HL-60 (cell line): Measurements from ENCODE around the gene KCNA4.

Experiments
- TF ChIP-seq, protein P1 (sequence below): IDR thresholded peaks from 2 replicates; pipeline ENCODE4 v1.6.1; 2012; ENCODE audit warnings: low read depth; ENCODE audit not compliant: insufficient replicate concordance
- TF ChIP-seq, protein P2 (sequence below): IDR thresholded peaks from one replicate; pipeline ENCODE4 v1.5.1; 2011; ENCODE audit warnings: low read length, control low read depth, inconsistent platforms; ENCODE audit not compliant: insufficient read depth

DNA sequence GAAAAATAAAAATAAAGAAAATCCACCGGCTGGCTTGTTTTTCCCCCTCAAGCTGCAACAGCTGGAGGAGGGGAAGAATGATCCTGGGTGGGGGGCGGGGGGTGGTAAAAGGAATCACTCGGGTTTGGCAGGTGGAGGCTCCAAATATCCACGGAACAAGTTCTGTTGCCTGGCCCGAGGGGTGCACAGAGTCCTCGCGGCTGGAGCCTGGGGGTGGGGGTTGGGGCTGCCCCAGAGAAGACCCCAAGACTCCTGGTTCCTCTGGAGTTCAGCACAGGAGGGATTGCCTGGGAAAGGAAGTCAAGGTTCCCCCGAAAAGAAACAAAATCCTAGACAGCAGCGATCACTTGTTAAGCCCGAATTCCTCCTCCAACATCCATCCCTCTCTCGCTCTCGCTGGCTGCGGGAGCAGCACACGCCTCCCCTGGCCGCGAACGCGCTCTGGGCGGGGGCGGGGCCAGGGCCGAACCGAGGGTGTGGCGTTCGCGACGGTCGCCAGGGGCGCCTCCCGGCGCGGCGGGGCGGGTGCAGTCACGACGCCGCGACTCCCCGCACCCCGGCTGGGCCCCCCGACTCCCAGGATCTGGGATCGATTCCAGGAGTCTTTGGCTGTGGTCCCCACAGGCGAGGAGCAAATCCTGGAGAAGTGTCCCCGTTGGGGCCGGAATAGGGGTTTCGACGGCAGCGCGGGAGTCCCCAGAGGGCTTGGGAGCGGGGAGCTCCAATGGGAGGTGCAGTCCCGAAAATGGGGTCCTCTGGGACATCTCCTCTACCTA lies at the start of gene KCNA4:
- TF ChIP-seq, protein P1, sequence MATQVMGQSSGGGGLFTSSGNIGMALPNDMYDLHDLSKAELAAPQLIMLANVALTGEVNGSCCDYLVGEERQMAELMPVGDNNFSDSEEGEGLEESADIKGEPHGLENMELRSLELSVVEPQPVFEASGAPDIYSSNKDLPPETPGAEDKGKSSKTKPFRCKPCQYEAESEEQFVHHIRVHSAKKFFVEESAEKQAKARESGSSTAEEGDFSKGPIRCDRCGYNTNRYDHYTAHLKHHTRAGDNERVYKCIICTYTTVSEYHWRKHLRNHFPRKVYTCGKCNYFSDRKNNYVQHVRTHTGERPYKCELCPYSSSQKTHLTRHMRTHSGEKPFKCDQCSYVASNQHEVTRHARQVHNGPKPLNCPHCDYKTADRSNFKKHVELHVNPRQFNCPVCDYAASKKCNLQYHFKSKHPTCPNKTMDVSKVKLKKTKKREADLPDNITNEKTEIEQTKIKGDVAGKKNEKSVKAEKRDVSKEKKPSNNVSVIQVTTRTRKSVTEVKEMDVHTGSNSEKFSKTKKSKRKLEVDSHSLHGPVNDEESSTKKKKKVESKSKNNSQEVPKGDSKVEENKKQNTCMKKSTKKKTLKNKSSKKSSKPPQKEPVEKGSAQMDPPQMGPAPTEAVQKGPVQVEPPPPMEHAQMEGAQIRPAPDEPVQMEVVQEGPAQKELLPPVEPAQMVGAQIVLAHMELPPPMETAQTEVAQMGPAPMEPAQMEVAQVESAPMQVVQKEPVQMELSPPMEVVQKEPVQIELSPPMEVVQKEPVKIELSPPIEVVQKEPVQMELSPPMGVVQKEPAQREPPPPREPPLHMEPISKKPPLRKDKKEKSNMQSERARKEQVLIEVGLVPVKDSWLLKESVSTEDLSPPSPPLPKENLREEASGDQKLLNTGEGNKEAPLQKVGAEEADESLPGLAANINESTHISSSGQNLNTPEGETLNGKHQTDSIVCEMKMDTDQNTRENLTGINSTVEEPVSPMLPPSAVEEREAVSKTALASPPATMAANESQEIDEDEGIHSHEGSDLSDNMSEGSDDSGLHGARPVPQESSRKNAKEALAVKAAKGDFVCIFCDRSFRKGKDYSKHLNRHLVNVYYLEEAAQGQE = no peak
- TF ChIP-seq, protein P2, sequence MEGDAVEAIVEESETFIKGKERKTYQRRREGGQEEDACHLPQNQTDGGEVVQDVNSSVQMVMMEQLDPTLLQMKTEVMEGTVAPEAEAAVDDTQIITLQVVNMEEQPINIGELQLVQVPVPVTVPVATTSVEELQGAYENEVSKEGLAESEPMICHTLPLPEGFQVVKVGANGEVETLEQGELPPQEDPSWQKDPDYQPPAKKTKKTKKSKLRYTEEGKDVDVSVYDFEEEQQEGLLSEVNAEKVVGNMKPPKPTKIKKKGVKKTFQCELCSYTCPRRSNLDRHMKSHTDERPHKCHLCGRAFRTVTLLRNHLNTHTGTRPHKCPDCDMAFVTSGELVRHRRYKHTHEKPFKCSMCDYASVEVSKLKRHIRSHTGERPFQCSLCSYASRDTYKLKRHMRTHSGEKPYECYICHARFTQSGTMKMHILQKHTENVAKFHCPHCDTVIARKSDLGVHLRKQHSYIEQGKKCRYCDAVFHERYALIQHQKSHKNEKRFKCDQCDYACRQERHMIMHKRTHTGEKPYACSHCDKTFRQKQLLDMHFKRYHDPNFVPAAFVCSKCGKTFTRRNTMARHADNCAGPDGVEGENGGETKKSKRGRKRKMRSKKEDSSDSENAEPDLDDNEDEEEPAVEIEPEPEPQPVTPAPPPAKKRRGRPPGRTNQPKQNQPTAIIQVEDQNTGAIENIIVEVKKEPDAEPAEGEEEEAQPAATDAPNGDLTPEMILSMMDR = no peak
